AG04450 (cell line): ENCODE data around the gene ENHO. TPM values are rescaled to one million over a fixed set of nuclear protein-coding genes. Genes with fewer than 3 reads are reported as not detected.

Source experiments
- CTCF ChIA-PET: fragments of 300-600, 350-600 bp; formaldehyde crosslinking; extraction: SDS; loops from one replicate; lab custom pipeline; 2022; ENCODE audit warnings: antibody characterized with exemption, inconsistent platforms; lab: Charles Lee
- POLR2A ChIA-PET: fragments of 350-600 bp; formaldehyde crosslinking; extraction: SDS; loops from one replicate; lab custom pipeline; 2021; ENCODE audit warnings: antibody characterized with exemption, inconsistent platforms; lab: Yijun Ruan, JAX
- DNase-seq: peaks from one replicate; pipeline ENCODE4 v3.0.0-alpha.2; 2011; ENCODE audit warnings: low read depth, low spot score
- H3K27ac ChIP-seq: one replicate; pipeline ENCODE4 v1.5.1; 2012; ENCODE audit warnings: low read depth, low read length, control low read depth
- H3K27me3 ChIP-seq: one replicate; pipeline ENCODE4 v1.6.0; 2012; ENCODE audit warnings: low read length; ENCODE audit not compliant: control insufficient read depth, insufficient read depth
- H3K4me3 ChIP-seq: 2 replicates; pipeline ENCODE4 v1.5.1; 2011; ENCODE audit warnings: mild to moderate bottlenecking, low read depth, low read length, control low read depth
- H3K9me3 ChIP-seq: 2 replicates; pipeline ENCODE4 v1.5.1; 2012; ENCODE audit warnings: low read length; ENCODE audit not compliant: control insufficient read depth, insufficient read depth
- CTCF ChIP-seq: IDR thresholded peaks from 2 replicates; pipeline ENCODE4 v1.5.1; 2011; ENCODE audit warnings: low read depth, low read length, control low read depth, inconsistent platforms
- polyA plus RNA-seq: library from polyadenylated mRNA; depleted of rRNA; stranded (reverse); fragments of >200 nt; gene quantifications from 2 replicates; pipeline ENCODE4 v1.2.3, GENCODE V29; 2011; rRNA removed
- small RNA-seq: library from RNA; depleted of rRNA; stranded (forward); fragments of <200 nt; gene quantifications from one replicate; pipeline ENCODE3, GENCODE V24; 2012; ENCODE audit warnings: low read depth; ENCODE audit not compliant: insufficient read length

The ENHO gene
- polyA plus RNA-seq, 1 experiment = not detected

GRCh38 chr9:34475097-34475496, 47.7 kb downstream of the ENHO start:
- Histone ChIP-seq H3K27me3 (peaks cover 28% of the 10 kb centered on the region), H3K9me3 (no peaks in the 10 kb centered on the region), H3K27ac (no peak overlapping the region), H3K4me3 (no peak overlapping the region)
- ChIA-PET POLR2A (no interaction called here), CTCF (interaction anchor here (0.8 kb wide), 1 partner anchor 25 kb away, joined by 3 read pairs; no protein-coding TSS in a partner anchor)
- no peak for TF ChIP-seq CTCF
- DNase-seq = no peak

Small RNA genes within 50 kb of the gene (small RNA-seq; reads per million reads assigned to genes)
- not detected for gene RN7SKP24

Other genes starting within 250 kb of the ENHO start
- 0.62 and 0.77 TPM in 2 replicates for gene KIF24, start 193.7 kb downstream of the ENHO start, polyA plus RNA-seq
- gene NUDT2, start 193.4 kb downstream of the ENHO start, polyA plus RNA-seq = 41.5 and 44.8 TPM in 2 replicates
- gene MYORG, start 146.1 kb downstream of the ENHO start, polyA plus RNA-seq = 0.19 and 0.22 TPM in 2 replicates
- 8.0 and 9.8 TPM in 2 replicates for gene FAM219A, start 64.4 kb downstream of the ENHO start, polyA plus RNA-seq
- not detected in 2 replicates for gene DNAI1, start 64.2 kb downstream of the ENHO start, polyA plus RNA-seq
- gene CNTFR, start 66.7 kb upstream of the ENHO start, polyA plus RNA-seq = not detected in 2 replicates
- 19.4 and 25.4 TPM in 2 replicates for gene RPP25L, start 89.1 kb upstream of the ENHO start, polyA plus RNA-seq
- gene DCTN3, start 97.5 kb upstream of the ENHO start, polyA plus RNA-seq = 97.6 and 103 TPM in 2 replicates
- not detected in 2 replicates for gene ARID3C, start 106.1 kb upstream of the ENHO start, polyA plus RNA-seq
- 38.9 and 56.9 TPM in 2 replicates for gene SIGMAR1, start 114.8 kb upstream of the ENHO start, polyA plus RNA-seq
- 24.8 and 28.4 TPM in 2 replicates for gene GALT, start 123.7 kb upstream of the ENHO start, polyA plus RNA-seq
- gene IL11RA, start 129.2 kb upstream of the ENHO start, polyA plus RNA-seq = 14.6 and 19.0 TPM in 2 replicates
- gene CCL27, start 139.7 kb upstream of the ENHO start, polyA plus RNA-seq = not detected in 2 replicates
- not detected in 2 replicates for gene CCL19, start 168.3 kb upstream of the ENHO start, polyA plus RNA-seq
- gene CCL21, start 187.1 kb upstream of the ENHO start, polyA plus RNA-seq = not detected in 2 replicates